Lung (tissue), 12 donors: ENCODE data around the gene PTPRA. TPM values are rescaled to one million over a fixed set of nuclear protein-coding genes. Genes with fewer than 3 reads are reported as not detected.

ENCODE experiments used
- ATAC-seq: fragments of 200-7000 bp; cut with Tn5 transposase; one replicate; pipeline ENCODE4 v1.9.1; 2020; ENCODE audit warnings: moderate number of reproducible peaks; ENCODE audit not compliant: insufficient read depth, low FRiP score
- DNase-seq, 3 donors: peaks; one replicate each; pipeline ENCODE4 v3.0.0-alpha.2; 2013 to 2017
- H3K27ac ChIP-seq, 2 donors: one replicate each; pipeline ENCODE4 v1.5.1; 2013; ENCODE audit warnings: mild to moderate bottlenecking in 2 of 2, moderate library complexity in 2 of 2, control low read depth in 1 of 2, inconsistent platforms in 1 of 2, low read depth in 1 of 2, low read length in 1 of 2
- H3K27me3 ChIP-seq, 3 donors: one replicate each; pipeline ENCODE4 v1.5.1; 2013; ENCODE audit warnings: low read length in 2 of 3; ENCODE audit not compliant: control insufficient read depth in 3 of 3, insufficient read depth in 3 of 3
- H3K36me3 ChIP-seq, 4 donors: one replicate each; pipeline ENCODE4 v1.5.1; 2013; ENCODE audit warnings: low read length in 4 of 4, mild to moderate bottlenecking in 1 of 4, moderate library complexity in 1 of 4; ENCODE audit not compliant: control insufficient read depth in 4 of 4, insufficient read depth in 4 of 4
- H3K4me1 ChIP-seq, 5 donors: one replicate each; pipeline ENCODE4 v1.5.1; 2013; ENCODE audit warnings: low read length in 5 of 5, mild to moderate bottlenecking in 2 of 5, moderate library complexity in 1 of 5; ENCODE audit not compliant: control insufficient read depth in 5 of 5, insufficient read depth in 5 of 5
- H3K4me3 ChIP-seq: one replicate; pipeline ENCODE4 v1.5.1; 2013; ENCODE audit warnings: mild to moderate bottlenecking, control low read depth, moderate library complexity
- H3K9ac ChIP-seq, 2 donors: one replicate each; pipeline ENCODE4 v1.5.1; 2013; ENCODE audit warnings: low read length in 2 of 2, control low read depth in 1 of 2; ENCODE audit not compliant: insufficient read depth in 1 of 2
- H3K9me3 ChIP-seq, 4 donors: one replicate each; pipeline ENCODE4 v1.5.1; 2013; ENCODE audit warnings: low read length in 3 of 4, mild to moderate bottlenecking in 1 of 4, moderate library complexity in 1 of 4; ENCODE audit not compliant: control insufficient read depth in 4 of 4, insufficient read depth in 3 of 4
- CTCF ChIP-seq: IDR thresholded peaks from 2 replicates; pipeline ENCODE4 v1.5.1; 2012; ENCODE audit warnings: mild to moderate bottlenecking; ENCODE audit errors: control extremely low read depth, extremely low read depth
- WGBS, 2 donors: extraction: QIAGEN DNeasy Blood & Tissue Kit; methylation state at CpG; one replicate each; pipeline ENCODE4 v1.1.7; 2013; 5-methylcytosine and 5-hydroxymethylcytosine counted together
- polyA plus RNA-seq, 2 donors: library from polyadenylated mRNA; stranded (reverse); fragments of 200-250 nt; gene quantifications; one replicate each; pipeline ENCODE4 v1.2.1, GENCODE V29; 2013
- total RNA-seq, 2 donors: library from RNA; depleted of rRNA in 1 of 2; stranded (reverse); fragments of >200 nt in 1 of 2; gene quantifications; one replicate each; pipeline ENCODE4 v1.2.1, GENCODE V29; 2014 to 2021
- donor health status: control.
- donor health status: control.
- donor health status: Bipolar disorder and iron deficiency.
- donor health status: healthy.
- donor health status: DM: yes; HTN: yes; CAD: no.

PTPRA gene
- total and polyA plus RNA-seq, 4 donors, result 17.8 to 92.1 (median 40.1) TPM

- no peak for TF ChIP-seq CTCF
- peaks cover 19 to 55% (median 39%) of the 10 kb centered on the region in 4 donors for H3K36me3 ChIP-seq
- 93 to 95% methylated on average over 3 of the region's 3 CpGs for WGBS, 2 donors
These were observed 158.4 kb downstream of the PTPRA start for GRCh38 chr20:3031524-3032147.

GRCh38 chr20:3032624-3033023 lies 159.3 kb downstream of the PTPRA start:
- TF ChIP-seq CTCF, result no peak
- no peak for DNase-seq
- no peaks in the 10 kb centered on the region for H3K9me3 ChIP-seq
- no peak overlapping the region for H3K27ac ChIP-seq
- peaks cover 21 to 55% (median 42%) of the 10 kb centered on the region in 4 donors for H3K36me3 ChIP-seq
- no peak for ATAC-seq
- no peak overlapping the region for H3K9ac ChIP-seq
- no peaks in the 10 kb centered on the region for H3K27me3 ChIP-seq
- H3K4me3 ChIP-seq, result no peak overlapping the region
- WGBS, 2 donors, result 93% methylated on average over 8 of the region's 8 CpGs
- H3K4me1 ChIP-seq, result no peaks in the 10 kb centered on the region

More at GRCh38 chr20:3031524-3032147, 158.4 kb downstream of the PTPRA start:
- no peak overlapping the region for H3K4me3 ChIP-seq
- DNase-seq (no peak), ATAC-seq (no peak)
- H3K9ac ChIP-seq, result no peak overlapping the region
- H3K9me3 ChIP-seq, result no peaks in the 10 kb centered on the region
- H3K4me1 ChIP-seq, result no peaks in the 10 kb centered on the region
- H3K27me3 ChIP-seq, result no peaks in the 10 kb centered on the region
- no peak overlapping the region for H3K27ac ChIP-seq

- Histone ChIP-seq H3K27ac (no peak overlapping the region), H3K4me1 (peaks cover 0 to 12% (median 9%) of the 10 kb centered on the region in 5 donors), H3K27me3 (no peaks in the 10 kb centered on the region), H3K4me3 (no peak overlapping the region), H3K9me3 (no peaks in the 10 kb centered on the region), H3K9ac (no peak overlapping the region), H3K36me3 (peaks cover 14 to 55% (median 44%) of the 10 kb centered on the region in 4 donors)
- no peak for TF ChIP-seq CTCF
- ATAC-seq, result no peak
- WGBS, 2 donors, result 92 to 93% methylated on average over 3 of the region's 3 CpGs
- DNase-seq, result no peak
These were observed 164.4 kb downstream of the PTPRA start for GRCh38 chr20:3037654-3038053.

- Histone ChIP-seq H3K4me1 (peaks cover 0 to 16% (median 10%) of the 10 kb centered on the region in 5 donors), H3K9me3 (no peaks in the 10 kb centered on the region), H3K27me3 (no peaks in the 10 kb centered on the region), H3K4me3 (no peak overlapping the region), H3K27ac (no peak overlapping the region), H3K36me3 (peaks cover 14 to 50% (median 44%) of the 10 kb centered on the region in 4 donors), H3K9ac (no peak overlapping the region)
- TF ChIP-seq CTCF, result no peak
- no peak for ATAC-seq
- 93 to 94% methylated on average over 5 of the region's 5 CpGs for WGBS, 2 donors
- DNase-seq, result no peak
These were observed 165.2 kb downstream of the PTPRA start for GRCh38 chr20:3038454-3038853.
